HUDEP-2 (cell line): ENCODE results near the gene APOBEC3H.
A peak's percentile ranks its signal among the peaks of the same experiment; 100 is the strongest.

Experiments used
- DNase-seq, 76 experiments: peaks; one replicate each; lab custom pipeline; 2025; ENCODE audit not compliant: unreplicated experiment in 76 of 76; lab: John Stamatoyannopoulos, UW

Gene APOBEC3H

DNA sequence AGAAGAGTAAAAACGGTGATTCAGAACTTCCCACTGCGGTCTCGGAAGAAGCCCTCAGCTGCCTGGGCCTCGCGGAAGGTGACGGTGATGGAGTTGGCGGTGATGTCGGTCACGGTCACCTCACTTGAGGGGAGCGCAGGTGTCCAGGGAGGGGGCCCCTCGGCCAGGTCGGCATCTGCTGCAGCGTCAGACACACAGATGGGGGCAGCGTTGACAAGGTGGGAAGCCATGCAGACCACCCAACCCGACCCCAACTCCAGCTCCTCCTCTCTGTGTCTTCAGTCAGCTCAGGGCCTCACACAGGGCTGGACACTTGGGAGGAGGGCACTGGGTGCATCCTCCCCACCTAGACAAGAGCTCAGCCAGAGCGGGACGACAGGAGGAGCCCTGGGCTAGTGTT lies 36.8 kb downstream of the APOBEC3H start:
- DNase-seq, result no peak

GRCh38 chr22:39134366-39135091 lies 37.5 kb downstream of the APOBEC3H start:
- DNase-seq, result no peak

DNA sequence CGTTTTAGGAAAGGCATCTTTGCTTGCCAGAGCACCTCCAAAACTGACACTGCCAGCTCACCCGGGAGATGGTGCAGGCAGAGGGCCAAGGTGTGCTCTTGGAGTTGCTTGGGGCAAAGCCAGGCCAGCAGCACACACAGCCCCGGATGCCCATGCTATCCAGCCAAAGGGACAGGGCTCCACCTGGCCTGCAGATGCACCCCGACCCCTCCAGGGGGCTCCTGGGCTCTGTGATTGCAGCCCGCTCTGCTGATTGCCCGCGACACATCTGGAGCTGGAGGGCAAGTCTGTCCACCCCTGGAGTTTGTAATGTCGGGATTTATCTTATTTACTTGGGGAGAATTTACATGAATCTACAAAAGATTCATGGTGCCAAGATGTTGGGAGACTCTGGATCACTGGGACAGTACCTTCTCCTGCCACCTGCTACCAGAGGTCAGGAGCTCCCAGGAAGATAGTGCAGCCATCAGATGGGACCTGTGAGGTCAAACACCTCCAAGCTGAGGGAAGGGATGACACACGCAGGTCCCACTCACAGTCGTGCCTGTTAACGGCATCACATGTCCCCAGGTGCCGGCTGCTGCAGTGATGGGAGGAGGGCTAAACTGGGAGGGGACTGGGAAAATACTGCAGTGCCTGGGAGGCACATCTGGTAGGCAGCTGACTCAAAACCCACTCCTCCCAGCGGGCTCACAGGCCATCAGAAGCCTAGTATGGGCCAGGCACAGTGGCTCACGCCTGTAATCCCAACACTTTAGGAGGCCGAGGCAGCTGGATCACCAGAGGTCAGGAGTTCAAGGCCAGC lies 38.2 kb downstream of the APOBEC3H start:
- peak in 41 of 76 experiments; percentile 9 to 55 (median 26) for DNase-seq

- DNase-seq, result no peak
Measured at GRCh38 chr22:39136317-39136716, 39.3 kb downstream of the APOBEC3H start.

DNA sequence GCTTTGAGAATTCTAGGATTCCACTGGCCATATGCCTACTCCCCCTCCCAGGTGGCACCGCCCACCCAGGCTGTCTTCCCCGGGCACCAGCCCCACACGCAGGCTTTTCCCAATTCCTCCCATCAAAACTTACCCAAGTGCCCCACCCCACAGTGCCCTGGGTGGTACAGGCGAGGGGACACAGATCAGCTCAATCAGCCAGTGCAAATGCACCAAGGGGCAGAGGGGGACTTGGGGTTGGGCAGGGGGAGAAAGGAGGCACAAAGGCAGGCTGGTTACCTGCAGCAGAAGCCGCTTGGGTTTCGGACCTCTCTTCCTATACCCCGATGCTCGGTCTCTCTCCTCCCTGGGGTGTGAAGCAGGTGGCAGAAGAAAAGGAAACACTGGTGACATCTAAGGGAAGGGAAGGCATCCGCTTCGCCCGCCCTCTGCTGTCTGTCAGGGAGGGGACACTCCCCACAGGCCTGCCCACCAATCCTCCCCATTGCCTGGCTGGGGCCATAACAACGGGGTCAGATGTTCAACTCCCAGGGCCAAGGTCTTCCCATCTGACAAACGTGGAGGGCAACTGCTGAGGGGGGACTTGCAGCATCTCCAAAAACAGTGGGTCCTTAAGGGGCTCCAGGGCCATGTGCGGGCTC lies 41.4 kb downstream of the APOBEC3H start:
- no peak for DNase-seq

DNA sequence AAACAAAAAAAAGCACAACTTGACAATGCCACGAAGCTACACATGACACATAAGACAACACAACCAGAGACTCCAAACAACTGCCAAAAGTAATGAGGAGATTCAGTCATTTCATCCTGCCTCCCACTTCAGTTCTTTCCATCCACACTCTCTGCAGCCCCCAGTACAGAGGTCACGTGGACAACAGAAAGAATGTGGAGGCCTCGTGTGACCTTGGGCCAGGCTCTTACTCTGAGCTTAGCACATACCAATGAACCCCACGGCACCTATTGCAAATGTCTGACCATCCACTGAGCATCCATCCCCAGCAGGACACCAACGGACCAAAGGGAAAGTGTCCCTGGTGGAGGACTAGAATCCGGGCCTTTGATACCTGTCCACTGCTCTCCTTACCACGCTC lies 42.9 kb downstream of the APOBEC3H start:
- DNase-seq, result no peak

DNA sequence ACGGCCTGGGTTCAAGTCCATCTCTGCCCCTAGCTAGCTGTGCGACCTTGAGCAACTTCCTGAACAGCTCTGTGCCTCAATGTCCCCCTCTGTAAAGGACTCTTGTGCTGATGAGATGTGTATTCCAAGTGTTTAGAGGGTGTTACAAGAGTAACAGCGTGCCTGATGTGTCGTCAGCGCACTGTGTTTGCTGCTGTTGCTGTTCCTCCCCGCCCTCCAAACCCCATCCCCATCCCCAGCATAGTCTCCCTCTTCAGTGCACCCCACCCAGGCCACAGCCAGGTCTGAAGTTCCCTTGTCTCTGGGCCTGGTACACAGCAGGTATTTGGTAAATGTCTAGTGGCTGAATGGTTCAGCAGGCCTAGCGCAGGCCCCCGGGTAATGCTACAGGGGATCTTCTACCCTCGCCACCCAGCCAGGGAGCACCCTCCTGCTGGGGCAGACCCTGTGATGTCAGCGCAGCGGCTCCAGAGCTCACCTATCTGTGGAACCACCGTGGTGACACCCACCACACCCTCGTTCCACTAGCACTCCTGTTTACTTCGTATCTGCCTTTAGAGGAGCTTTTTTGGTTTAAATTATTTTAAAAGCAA lies 45.1 kb downstream of the APOBEC3H start:
- DNase-seq, result no peak

- DNase-seq, result peak in 3 of 76 experiments; percentile 9 to 37 (median 14)
Measured at GRCh38 chr22:39144101-39144767, 47.2 kb downstream of the APOBEC3H start.

DNA sequence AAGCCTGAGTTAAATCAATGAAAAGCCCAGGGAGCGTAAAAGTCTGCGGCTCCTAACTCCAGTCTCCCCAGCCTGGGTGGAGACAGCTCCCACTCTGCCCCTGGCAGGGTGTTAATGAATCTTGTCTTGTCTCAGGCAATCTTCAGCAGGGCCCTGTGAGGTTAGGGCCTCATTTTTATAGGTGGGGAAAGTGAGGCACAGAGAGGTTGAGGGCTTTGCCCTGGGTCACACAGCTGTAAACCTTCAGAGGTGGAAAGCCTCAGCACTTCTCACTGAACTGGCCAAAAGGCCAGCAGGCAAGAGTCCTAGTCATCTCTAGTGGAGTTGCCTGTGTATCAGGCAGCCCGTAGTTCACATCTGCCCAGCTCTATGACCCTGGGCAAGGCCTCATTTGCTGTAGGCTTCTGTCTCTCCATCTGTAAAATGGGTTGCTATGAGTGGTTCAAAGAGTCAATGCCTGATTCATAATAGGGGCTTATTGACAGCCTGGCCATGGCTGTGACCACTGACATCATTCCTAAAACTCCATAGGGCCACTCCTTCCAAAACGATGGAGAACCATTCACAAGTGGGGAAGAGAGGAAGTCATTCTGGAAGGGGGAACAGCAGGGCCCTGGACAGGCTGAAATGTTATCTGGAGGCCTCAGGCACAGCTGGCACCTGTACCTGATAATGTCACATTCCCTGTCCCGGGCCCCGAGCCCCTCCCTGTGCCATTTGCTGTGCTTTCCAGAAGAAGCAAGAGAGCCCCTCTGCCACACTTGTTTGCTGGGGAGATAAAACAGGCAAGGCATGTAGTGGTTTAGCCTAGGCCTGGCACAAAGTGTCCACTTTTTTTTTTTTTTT lies 49.4 kb downstream of the APOBEC3H start:
- DNase-seq, result no peak

- no peak for DNase-seq
Measured at GRCh38 chr22:39147335-39148025, 50.4 kb downstream of the APOBEC3H start.

- no peak for DNase-seq
Measured at GRCh38 chr22:39148026-39148726, 51.1 kb downstream of the APOBEC3H start.

DNA sequence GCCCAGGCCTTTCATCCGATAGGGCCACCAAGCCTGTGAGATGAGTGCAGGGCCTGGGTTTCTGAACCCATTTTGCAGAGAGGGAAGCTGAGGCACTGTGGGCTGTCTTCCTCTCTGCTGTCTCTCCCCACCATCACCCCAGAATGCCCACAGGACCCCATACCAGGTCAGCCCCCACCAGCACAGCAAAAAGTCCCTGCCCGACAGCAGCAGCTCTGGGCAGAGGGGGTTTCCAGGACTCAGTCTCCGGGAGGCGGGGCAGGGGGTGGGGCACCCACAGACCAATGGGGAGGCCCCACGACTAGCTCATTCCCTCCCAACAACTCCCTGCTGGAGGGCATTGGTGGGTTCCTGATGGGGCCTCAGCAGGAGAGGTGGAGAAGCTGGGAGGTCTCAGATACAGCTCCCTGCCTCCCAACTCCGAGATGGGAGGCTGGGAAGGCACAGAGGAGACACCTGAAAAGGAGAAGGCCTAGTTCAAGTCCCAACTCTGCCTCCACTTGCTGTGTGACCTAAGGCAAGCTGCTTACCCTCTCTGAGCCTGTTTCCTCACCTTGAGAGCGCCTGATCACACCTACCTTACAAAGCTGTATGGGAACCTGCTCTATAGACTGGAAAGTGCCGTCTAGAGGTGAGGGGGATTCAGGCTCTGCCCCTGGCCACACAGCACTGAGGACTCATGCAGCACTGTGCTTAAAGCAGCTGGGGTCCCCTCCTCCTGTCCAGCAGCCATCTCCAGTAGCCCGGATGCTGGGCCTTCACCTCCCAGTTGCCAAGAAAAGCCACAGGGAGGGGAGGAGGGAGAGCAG lies 51.9 kb downstream of the APOBEC3H start:
- DNase-seq, result no peak

- no peak for DNase-seq
Measured at GRCh38 chr22:39149915-39150847, 53.1 kb downstream of the APOBEC3H start.

DNA sequence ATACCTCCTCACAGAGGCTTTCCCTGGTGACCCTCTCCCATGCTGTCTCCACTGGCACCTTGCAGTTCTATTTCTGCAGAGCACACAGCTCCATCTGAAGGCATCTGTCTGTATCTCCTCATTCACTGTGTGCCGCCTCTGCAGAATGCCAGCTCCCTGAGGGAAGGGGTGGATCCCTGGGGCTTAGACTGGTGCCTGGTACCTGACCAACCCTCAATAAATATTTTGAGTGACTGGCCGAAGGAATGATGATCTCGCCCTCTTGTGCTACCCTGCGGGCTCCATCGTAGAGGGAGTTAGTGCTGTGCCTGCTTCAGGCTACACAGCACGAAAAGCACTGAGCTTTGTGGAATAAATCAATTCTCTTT lies 53.8 kb downstream of the APOBEC3H start:
- no peak for DNase-seq

- no peak for DNase-seq
Measured at GRCh38 chr22:39151329-39151975, 54.4 kb downstream of the APOBEC3H start.

- DNase-seq, result no peak
Measured at GRCh38 chr22:39152024-39152510, 55.0 kb downstream of the APOBEC3H start.
